Upper lobe of right lung (tissue), 1 donor: ENCODE measurements around the gene INPP5B. TPM values are rescaled to one million over a fixed set of nuclear protein-coding genes. Genes with fewer than 3 reads are reported as not detected.
"Not testable (repeated sequence)": the region's sequence is repeated elsewhere in the genome, so short reads cannot be mapped to it uniquely, and the experiment has no call there.

ENCODE experiments used
- ATAC-seq: fragments of 200-7000 bp; cut with Tn5 transposase; one replicate; pipeline ENCODE4 v1.9.1; 2020; ENCODE audit warnings: mild to moderate bottlenecking, moderate library complexity
- DNase-seq: peaks from one replicate; pipeline ENCODE4 v3.0.0-alpha.2; 2020
- H3K27ac ChIP-seq: fragments of 200-600 bp; one replicate; pipeline ENCODE4 v1.8.0; 2022
- H3K27me3 ChIP-seq: fragments of 200-600 bp; one replicate; pipeline ENCODE4 v1.8.0; 2022; ENCODE audit warnings: mild to moderate bottlenecking
- H3K36me3 ChIP-seq: fragments of 200-600 bp; one replicate; pipeline ENCODE4 v1.8.0; 2022
- H3K4me1 ChIP-seq: fragments of 200-600 bp; one replicate; pipeline ENCODE4 v1.8.0; 2022
- H3K4me3 ChIP-seq: fragments of 200-600 bp; one replicate; pipeline ENCODE4 v1.8.0; 2022; ENCODE audit warnings: mild to moderate bottlenecking
- H3K9me3 ChIP-seq: fragments of 200-600 bp; one replicate; pipeline ENCODE4 v1.8.0; 2022
- CTCF ChIP-seq: fragments of 200-600 bp; IDR thresholded peaks from one replicate; pipeline ENCODE4 v1.8.0; 2022; ENCODE audit warnings: antibody characterized with exemption
- intact Hi-C: fragments of 100-400 bp; cut with DNase I; formaldehyde crosslinking; loops from one replicate; pipeline ENCODE4 v1.11.0; 2022
- total RNA-seq: library from RNA; stranded (reverse); fragmentation: NEBNext Ultra II Directional; extraction: Animal tissue kit (Norgen Biotek cat#: 25700); gene quantifications from one replicate; pipeline ENCODE4 v1.2.1, GENCODE V29; 2021
- donor health status: DM: no; HTN: yes; CAD: no; lungs with severe emphysema.

Gene INPP5B
- total RNA-seq, 1 donor from 2014 or later: 44.8 TPM

GRCh38 chr1:37902983-37903382 lies 43.9 kb downstream of the INPP5B start:
- H3K36me3 ChIP-seq: no peaks in the 10 kb centered on the region
- no peaks in the 10 kb centered on the region for H3K27me3 ChIP-seq
- intact Hi-C loops: no loop called here

GRCh38 chr1:37901893-37902225 lies 45.0 kb downstream of the INPP5B start:
- Histone ChIP-seq H3K4me1 (peaks cover 9% of the 10 kb centered on the region), H3K27ac (no peak overlapping the region), H3K27me3 (no peaks in the 10 kb centered on the region), H3K36me3 (no peaks in the 10 kb centered on the region), H3K4me3 (no peak overlapping the region), H3K9me3 (no peaks in the 10 kb centered on the region)
- DNase-seq: no peak
- intact Hi-C loops: no loop called here
- ATAC-seq: no peak
- no peak for TF ChIP-seq CTCF

More at GRCh38 chr1:37902983-37903382, 43.9 kb downstream of the INPP5B start:
- H3K4me1 ChIP-seq: peaks cover 9% of the 10 kb centered on the region
- no peak overlapping the region for H3K27ac ChIP-seq
- no peaks in the 10 kb centered on the region for H3K9me3 ChIP-seq
- ATAC-seq (no peak), DNase-seq (no peak)
- no peak for TF ChIP-seq CTCF
- no peak overlapping the region for H3K4me3 ChIP-seq

GRCh38 chr1:37901191-37901892 lies 45.5 kb downstream of the INPP5B start:
- no peak overlapping the region for H3K4me3 ChIP-seq
- no peaks in the 10 kb centered on the region for H3K9me3 ChIP-seq
- no peak for DNase-seq
- TF ChIP-seq CTCF: no peak
- peaks cover 9% of the 10 kb centered on the region for H3K4me1 ChIP-seq
- intact Hi-C loops: no loop called here
- ATAC-seq: peak; percentile 88
- peak overlapping the region; percentile 37 for H3K27ac ChIP-seq
- no peaks in the 10 kb centered on the region for H3K27me3 ChIP-seq
- no peaks in the 10 kb centered on the region for H3K36me3 ChIP-seq

GRCh38 chr1:37897563-37897962 lies 49.3 kb downstream of the INPP5B start:
- H3K9me3 ChIP-seq, intact Hi-C loops, H3K27ac ChIP-seq, H3K4me1 ChIP-seq, H3K36me3 ChIP-seq, ATAC-seq, H3K27me3 ChIP-seq, H3K4me3 ChIP-seq, DNase-seq: not testable (repeated sequence)

GRCh38 chr1:37893673-37894072 lies 53.2 kb downstream of the INPP5B start:
- no peak for DNase-seq
- peaks cover 4% of the 10 kb centered on the region for H3K4me1 ChIP-seq
- intact Hi-C loops: no loop called here
- no peak for TF ChIP-seq CTCF
- H3K9me3 ChIP-seq: no peaks in the 10 kb centered on the region
- no peak overlapping the region for H3K4me3 ChIP-seq
- H3K36me3 ChIP-seq: peaks cover 32% of the 10 kb centered on the region
- no peaks in the 10 kb centered on the region for H3K27me3 ChIP-seq
- ATAC-seq: peak; percentile 22
- H3K27ac ChIP-seq: no peak overlapping the region

- Histone ChIP-seq H3K27me3 (no peaks in the 10 kb centered on the region), H3K4me3 (no peak overlapping the region), H3K9me3 (no peaks in the 10 kb centered on the region), H3K27ac (no peak overlapping the region), H3K4me1 (peaks cover 4% of the 10 kb centered on the region), H3K36me3 (peaks cover 44% of the 10 kb centered on the region)
- no peak for TF ChIP-seq CTCF
- no peak for DNase-seq
- intact Hi-C loops: no loop called here
- ATAC-seq: no peak
Observed at GRCh38 chr1:37892151-37893047, 54.5 kb downstream of the INPP5B start.
